Posterior cingulate gyrus (tissue), 11 donors: Measurements from ENCODE around the gene GREB1.
"Not testable (repeated sequence)": the region's sequence is repeated elsewhere in the genome, so short reads cannot be mapped to it uniquely, and the experiment has no call there.

ENCODE experiments used
- DNase-seq, 10 donors: peaks; one replicate each; pipeline versions ENCODE4 v3.0.0 to v3.0.0-alpha.2; 2020 to 2021; ENCODE audit warnings: mixed read lengths in 3 of 10
- intact Hi-C: fragments of 100-400 bp; cut with DNase I; formaldehyde crosslinking; loops from one replicate; pipeline ENCODE4 v1.15.1; 2023

The GREB1 gene

GRCh38 chr2:11656671-11657101 is 122.8 kb downstream of the GREB1 start:
- intact Hi-C loops, result no loop called here
- no peak for DNase-seq

- no peak for DNase-seq
- intact Hi-C loops, result no loop called here
Measured at GRCh38 chr2:11657195-11657594, 123.3 kb downstream of the GREB1 start.

DNA sequence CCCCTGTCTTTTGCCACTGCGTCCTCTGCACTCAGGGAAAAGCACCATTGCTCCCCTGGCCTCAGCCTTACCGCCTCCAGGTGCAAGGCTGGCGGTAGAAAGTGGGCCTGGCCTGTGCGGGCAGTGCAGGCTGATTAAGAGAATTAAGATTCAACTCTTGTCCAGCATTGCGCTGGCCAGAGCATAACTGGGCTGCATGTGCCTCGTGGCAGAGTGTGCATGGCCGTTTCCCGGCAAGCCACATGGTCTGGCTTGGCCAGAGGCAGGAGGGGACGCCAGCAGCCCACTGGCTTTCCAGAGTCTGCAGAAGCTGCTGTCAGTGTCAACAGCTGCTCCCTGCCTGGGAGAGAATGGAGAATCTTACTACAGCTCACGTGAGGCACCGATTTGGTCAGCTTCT is 123.8 kb downstream of the GREB1 start:
- peak in 6 of 10 donors; percentile 32 to 90 (median 38) for DNase-seq
- intact Hi-C loops, result no loop called here

DNA sequence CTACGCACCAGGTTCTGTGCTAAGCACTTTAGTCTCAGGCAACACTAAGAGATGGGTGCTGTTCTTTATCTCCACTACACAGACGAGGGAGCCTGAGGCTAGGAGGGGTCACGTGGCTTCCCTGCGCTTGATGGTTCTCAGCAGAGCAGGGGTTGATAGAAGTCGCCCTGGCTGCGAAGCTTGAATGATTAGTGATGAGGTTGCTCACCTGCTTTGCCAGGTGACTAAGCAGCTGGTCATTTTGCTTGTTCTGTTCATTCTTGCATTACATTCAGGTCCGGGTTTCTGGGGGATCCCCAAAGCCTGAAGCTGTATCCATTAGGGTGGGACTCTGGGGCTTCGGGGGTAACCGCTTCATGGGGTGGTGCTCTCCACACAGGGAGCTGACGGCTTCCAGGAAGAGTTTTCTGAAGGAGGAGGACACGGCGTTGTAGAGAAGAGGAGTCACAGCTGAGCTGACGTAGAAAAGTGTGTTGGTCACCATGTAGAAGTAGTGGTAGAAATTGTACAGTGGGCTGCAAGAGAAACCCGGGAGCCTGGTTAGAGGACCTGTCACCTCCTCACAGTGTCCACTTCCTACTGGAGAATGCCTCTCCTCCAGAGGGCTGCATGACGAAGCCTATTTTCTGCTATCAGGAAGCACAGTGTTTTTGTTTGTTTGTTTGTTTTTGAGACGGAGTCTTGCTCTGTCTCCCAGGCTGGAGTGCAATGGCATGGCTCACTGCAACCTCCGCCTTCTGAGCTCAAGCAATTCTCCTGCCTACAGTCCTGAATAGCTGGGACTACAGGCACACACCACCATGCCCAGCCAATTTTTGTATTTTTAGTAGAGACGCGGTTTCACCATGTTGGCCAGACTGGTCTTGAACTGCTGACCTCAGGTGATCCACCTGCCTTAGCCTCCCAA is 124.6 kb downstream of the GREB1 start:
- DNase-seq, result no peak
- intact Hi-C loops, result no loop called here

DNA sequence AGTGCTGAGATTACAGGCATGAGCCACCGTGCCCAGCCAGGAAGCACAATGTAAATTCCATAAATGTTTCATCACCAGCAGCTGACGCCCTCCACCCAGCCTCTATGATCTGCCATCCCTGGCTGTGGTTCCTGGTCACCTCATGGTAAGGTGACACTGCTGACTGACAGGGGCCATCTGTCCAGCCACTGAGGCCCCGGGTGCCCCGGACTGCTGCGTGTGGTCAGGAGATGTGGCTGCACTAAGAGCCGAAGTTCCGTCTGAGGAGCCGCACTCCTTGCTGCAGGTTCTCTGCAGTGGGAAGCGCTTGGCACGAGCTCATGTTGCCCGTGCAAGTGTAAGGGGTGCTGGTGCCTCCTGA is 125.2 kb downstream of the GREB1 start:
- DNase-seq, result no peak
- intact Hi-C loops, result no loop called here

GRCh38 chr2:11659851-11660250 is 126.0 kb downstream of the GREB1 start:
- intact Hi-C loops, result no loop called here
- no peak for DNase-seq

GRCh38 chr2:11660396-11660795 is 126.6 kb downstream of the GREB1 start:
- DNase-seq, intact Hi-C loops: not testable (repeated sequence)

GRCh38 chr2:11661891-11662435 is 128.1 kb downstream of the GREB1 start:
- intact Hi-C loops, result no loop called here

DNA sequence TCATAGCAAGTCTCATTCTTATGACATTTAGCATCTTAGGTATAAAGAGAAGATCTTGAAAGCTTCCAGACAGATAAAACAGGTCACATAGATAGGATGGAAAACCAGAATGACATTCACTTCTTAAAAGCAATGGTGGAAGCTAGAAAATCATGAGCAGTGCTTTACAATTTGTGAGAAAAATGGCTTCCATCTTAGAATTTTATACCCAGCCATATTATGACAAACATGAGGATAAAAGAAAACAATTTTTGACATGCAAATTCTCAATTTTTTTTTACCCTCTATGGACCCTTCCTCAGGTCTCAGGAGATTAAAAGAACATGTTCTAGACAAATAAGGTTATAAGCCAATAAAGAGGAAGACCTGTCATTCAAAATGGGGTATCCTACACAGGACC is 129.0 kb downstream of the GREB1 start:
- intact Hi-C loops, result no loop called here
- DNase-seq, result no peak

More at GRCh38 chr2:11661891-11662435, 128.1 kb downstream of the GREB1 start:
- no peak for DNase-seq

GRCh38 chr2:11663427-11663826 is 129.6 kb downstream of the GREB1 start:
- no peak for DNase-seq
- intact Hi-C loops, result no loop called here

DNA sequence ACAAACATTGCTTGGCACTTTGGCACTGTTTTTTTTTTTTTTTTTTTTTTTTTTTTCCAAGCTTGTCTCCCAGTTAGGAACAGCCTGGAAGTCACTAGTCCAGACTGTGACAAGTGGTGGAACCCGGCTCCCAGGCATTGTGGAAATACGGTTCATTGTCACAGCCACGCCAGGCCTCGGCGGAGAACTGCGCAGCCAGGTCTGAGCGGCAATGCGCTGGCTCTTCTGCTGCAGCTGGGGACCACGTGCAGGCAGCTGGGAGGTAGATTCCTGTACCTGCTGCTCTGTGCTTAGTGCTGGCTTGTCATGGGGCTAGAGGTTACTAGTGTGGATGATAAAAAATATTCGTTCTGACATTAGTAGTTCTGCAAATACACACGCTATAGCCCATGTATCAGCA is 131.2 kb downstream of the GREB1 start:
- DNase-seq, result peak in 1 of 10 donors; percentile 74
- intact Hi-C loops, result no loop called here

GRCh38 chr2:11665510-11666362 is 131.9 kb downstream of the GREB1 start:
- no peak for DNase-seq
- intact Hi-C loops, result no loop called here

- DNase-seq, result no peak
- intact Hi-C loops, result no loop called here
Measured at GRCh38 chr2:11667194-11667593, 133.3 kb downstream of the GREB1 start.

DNA sequence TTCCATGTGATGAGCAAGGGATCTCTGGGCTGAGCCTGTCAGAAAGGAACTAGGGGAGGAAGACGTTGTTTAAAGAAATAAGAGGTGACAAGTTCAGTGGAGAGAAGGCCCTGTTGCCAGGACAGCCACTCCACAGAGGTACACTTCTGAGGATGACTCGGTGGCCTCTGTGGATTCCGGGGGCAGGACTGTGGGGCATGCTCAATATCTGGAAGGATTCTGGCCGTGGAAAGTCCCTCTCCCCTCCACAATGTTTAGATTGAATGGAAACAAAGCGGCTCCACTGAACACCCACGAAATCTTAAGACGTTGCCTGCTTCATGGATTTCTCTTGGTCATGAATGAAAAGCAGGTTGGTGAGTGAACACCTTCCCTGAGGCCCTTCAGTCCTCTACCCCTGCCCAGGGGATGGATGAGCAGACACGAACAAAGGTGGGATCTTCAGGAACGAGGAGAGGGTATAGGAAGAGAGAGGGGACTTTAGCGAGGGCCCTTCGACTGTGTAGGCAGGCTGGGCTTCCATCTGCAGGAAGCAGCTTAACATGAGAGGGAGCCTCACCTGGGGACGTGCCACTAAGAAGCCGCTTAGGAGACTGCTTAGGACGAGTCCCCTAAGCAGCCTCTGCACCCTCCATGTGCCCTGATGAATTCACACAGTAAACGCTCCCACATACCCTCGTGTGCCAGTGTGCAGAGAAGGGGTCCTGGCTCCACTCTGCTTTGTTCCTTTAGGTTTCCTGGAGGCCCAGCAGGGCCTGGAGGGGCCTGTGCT is 134.2 kb downstream of the GREB1 start:
- no peak for DNase-seq
- intact Hi-C loops, result no loop called here

DNA sequence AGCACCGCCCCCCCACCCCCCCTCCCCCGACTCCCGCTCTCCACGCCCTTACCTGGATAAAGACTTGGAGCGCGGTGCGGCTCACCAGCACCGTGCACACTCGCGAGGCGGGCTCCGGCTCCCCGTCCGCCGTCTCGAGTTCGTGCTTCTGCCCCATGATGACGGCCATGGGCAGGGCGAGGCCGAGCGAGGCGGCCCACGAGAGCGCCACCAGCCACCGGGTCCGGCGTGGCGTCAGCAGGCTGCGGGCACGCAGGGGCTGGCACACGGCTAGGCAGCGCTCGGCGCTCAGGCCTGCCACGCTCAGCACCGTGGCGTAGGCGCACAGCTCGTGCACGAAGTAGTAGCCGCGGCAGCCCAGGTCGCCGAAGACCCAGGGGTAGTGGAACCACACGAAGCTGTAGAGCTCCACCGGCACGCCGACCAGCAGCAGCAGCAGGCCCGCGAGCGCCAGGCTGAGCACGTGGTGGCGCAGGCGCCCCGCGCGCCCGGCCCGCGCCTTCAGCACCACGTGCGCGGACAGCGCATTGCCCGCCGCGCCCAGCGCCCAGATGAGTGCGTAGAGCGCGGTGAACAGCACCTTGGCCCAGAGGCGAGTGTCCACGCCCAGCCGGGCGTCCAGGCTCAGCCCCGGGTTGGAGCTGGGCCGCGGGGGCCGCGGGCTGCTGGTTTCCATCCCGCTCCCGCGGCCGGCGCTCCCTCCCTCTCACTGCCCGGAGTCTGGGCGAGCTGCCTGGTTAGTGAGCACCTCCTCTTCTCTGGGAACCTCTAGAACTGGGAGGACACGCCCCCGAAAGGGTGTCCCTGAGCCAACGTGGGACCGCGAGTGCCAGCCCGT is 135.8 kb downstream of the GREB1 start, which contains the start of gene NTSR2:
TSS of gene NTSR2 (minus strand) at position 742 of the 838 bp plus-strand sequence. CDS start at position 676, 66 bp downstream.
- intact Hi-C loops, result no loop called here
- peak in 9 of 10 donors; percentile 44 to 93 (median 67) for DNase-seq

GRCh38 chr2:11672407-11672806 is 138.6 kb downstream of the GREB1 start:
- DNase-seq, result no peak
- intact Hi-C loops, result no loop called here

- DNase-seq, result no peak
- intact Hi-C loops, result no loop called here
Measured at GRCh38 chr2:11674983-11675382, 141.1 kb downstream of the GREB1 start.

GRCh38 chr2:11675423-11676112 is 141.7 kb downstream of the GREB1 start:
- intact Hi-C loops, result no loop called here
- no peak for DNase-seq

DNA sequence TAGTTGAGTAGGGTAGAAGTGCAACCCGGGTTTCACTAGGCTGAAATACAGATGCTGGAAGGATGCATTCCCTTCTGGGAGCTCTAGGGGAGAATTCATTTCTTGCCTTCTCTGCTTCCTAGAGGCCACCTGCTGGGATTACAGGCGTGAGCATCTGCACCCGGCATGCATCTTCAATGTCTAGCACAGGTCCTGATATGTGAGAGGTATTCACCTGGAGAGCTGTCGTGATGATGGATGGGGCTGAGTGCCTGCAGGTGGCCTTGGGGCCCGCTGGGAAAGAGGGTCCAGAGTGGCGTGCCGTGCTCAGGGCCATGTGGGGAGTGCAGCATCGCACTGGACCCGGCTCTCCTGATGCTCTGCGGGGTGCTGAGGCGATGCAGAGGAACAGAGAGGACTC is 142.8 kb downstream of the GREB1 start:
- no peak for DNase-seq
- intact Hi-C loops, result no loop called here
